ENCODE data around the gene GNG13.

The GNG13 gene

GRCh38 chr16:775236-775796 lies 25.2 kb downstream of the GNG13 start:
- no peak for DNase-seq

GRCh38 chr16:774086-775001 lies 26.2 kb downstream of the GNG13 start:
- DNase-seq, result no peak

- DNase-seq, result no peak
Measured at GRCh38 chr16:772959-773358, 27.6 kb downstream of the GNG13 start.

- no peak for DNase-seq
Measured at GRCh38 chr16:770411-770810, 30.1 kb downstream of the GNG13 start.

GRCh38 chr16:769934-770333 lies 30.6 kb downstream of the GNG13 start:
- DNase-seq, result no peak

GRCh38 chr16:769184-769784 lies 31.2 kb downstream of the GNG13 start:
- no peak for DNase-seq

GRCh38 chr16:768428-768827 lies 32.1 kb downstream of the GNG13 start:
- no peak for DNase-seq

GRCh38 chr16:767743-768235 lies 32.7 kb downstream of the GNG13 start:
- DNase-seq, result no peak

- DNase-seq, result no peak
Measured at GRCh38 chr16:766820-767640, 33.5 kb downstream of the GNG13 start.

GRCh38 chr16:766008-766819 lies 34.3 kb downstream of the GNG13 start:
- no peak for DNase-seq

- DNase-seq, result no peak
Measured at GRCh38 chr16:765488-765865, 35.1 kb downstream of the GNG13 start.

GRCh38 chr16:764848-765487 lies 35.6 kb downstream of the GNG13 start:
- DNase-seq, result no peak

- no peak for DNase-seq
Measured at GRCh38 chr16:764184-764750, 36.3 kb downstream of the GNG13 start.

- DNase-seq, result no peak
Measured at GRCh38 chr16:763369-764183, 37.0 kb downstream of the GNG13 start.

- no peak for DNase-seq
Measured at GRCh38 chr16:762595-763268, 37.8 kb downstream of the GNG13 start.

- no peak for DNase-seq
Measured at GRCh38 chr16:761625-762513, 38.7 kb downstream of the GNG13 start.

- DNase-seq, result no peak
Measured at GRCh38 chr16:760545-761343, 39.8 kb downstream of the GNG13 start, which contains the start of gene MSLN. TSS of gene MSLN (plus strand) at chr16:760734. CDS start at chr16:762681, 1,947 bp downstream.

- no peak for DNase-seq
Measured at GRCh38 chr16:760065-760464, 40.5 kb downstream of the GNG13 start.

All from NCI-H1105 (cell line).